H1 (cell line): ENCODE measurements around the gene PCBP1.

ENCODE experiments used
- BCL11A ChIP-seq, 2 experiments: IDR thresholded peaks; one replicate each; pipeline ENCODE4 v1.6.1; 2011; ENCODE audit warnings: low read depth in 2 of 2, low read length in 2 of 2, mild to moderate bottlenecking in 2 of 2
- BRCA1 ChIP-seq: IDR thresholded peaks from 2 replicates; pipeline ENCODE4 v1.6.1; 2012; ENCODE audit warnings: low read depth, low read length, improper control_type of control experiment
- CEBPB ChIP-seq: IDR thresholded peaks from 2 replicates; pipeline ENCODE4 v1.6.1; 2012; ENCODE audit warnings: low read depth, low read length
- EZH2 ChIP-seq: fragments of 200-600 bp; sonication (generic); IDR thresholded peaks from 2 replicates; pipeline ENCODE4 v1.7.1; 2012; ENCODE audit warnings: low read depth, mild to moderate bottlenecking, moderate library complexity, low read length, inconsistent platforms; ENCODE audit not compliant: severe bottlenecking
- SIN3A ChIP-seq, 2 experiments: IDR thresholded peaks in 1 of 2; conservative IDR thresholded peaks in 1 of 2; 2 replicates each; pipeline ENCODE4 v1.6.1; 2011 to 2012; ENCODE audit warnings: low read length in 2 of 2, improper control_type of control experiment in 1 of 2, low read depth in 1 of 2, mild to moderate bottlenecking in 1 of 2
- TF ChIP-seq, protein P1 (sequence below), 3 experiments: IDR thresholded peaks; 1 replicate in 2 of 3; 2 replicates in 1 of 3; pipeline versions ENCODE4 v1.5.1 to v1.6.1; 2011; ENCODE audit warnings: low read length in 3 of 3, mild to moderate bottlenecking in 3 of 3, inconsistent platforms in 2 of 3, low read depth in 1 of 3, moderate library complexity in 1 of 3; ENCODE audit not compliant: insufficient read depth in 1 of 3; ENCODE audit errors: control extremely low read depth in 1 of 3

DNA sequence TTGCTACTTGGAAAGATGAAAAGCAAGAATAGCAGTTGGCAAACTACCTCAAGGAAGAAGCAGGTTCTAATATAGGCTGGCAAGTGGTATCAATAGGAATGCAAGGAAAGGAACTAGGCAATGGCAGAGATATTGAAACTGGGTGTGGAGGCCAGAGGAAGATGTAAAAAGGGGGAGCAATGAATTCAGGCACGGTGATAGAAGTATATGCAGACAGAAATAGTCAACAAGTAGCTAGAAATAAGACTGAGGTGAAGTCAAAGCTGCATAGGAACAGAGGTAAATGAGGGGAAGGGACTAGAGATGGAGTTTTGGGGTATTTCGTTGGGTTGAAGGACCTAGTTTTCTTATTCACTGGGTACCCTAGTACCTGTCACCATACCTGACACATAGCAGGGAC lies 4.1 kb downstream of the PCBP1 start:
- TF ChIP-seq SIN3A (conservative IDR thresholded peaks at IDR 0.05 in 1 of 2, IDR thresholded peaks at IDR 0.05 in 1 of 2; ENCODE audit: low read depth in 1 of 2, low read length in 2 of 2) (no peak), BRCA1 (no peak), EZH2 (no peak), CEBPB (no peak), BCL11A (IDR thresholded peaks at IDR 0.05; ENCODE audit: low read depth in 2 of 2, low read length in 2 of 2) (no peak)
- TF ChIP-seq, protein P1, sequence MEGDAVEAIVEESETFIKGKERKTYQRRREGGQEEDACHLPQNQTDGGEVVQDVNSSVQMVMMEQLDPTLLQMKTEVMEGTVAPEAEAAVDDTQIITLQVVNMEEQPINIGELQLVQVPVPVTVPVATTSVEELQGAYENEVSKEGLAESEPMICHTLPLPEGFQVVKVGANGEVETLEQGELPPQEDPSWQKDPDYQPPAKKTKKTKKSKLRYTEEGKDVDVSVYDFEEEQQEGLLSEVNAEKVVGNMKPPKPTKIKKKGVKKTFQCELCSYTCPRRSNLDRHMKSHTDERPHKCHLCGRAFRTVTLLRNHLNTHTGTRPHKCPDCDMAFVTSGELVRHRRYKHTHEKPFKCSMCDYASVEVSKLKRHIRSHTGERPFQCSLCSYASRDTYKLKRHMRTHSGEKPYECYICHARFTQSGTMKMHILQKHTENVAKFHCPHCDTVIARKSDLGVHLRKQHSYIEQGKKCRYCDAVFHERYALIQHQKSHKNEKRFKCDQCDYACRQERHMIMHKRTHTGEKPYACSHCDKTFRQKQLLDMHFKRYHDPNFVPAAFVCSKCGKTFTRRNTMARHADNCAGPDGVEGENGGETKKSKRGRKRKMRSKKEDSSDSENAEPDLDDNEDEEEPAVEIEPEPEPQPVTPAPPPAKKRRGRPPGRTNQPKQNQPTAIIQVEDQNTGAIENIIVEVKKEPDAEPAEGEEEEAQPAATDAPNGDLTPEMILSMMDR (IDR thresholded peaks at IDR 0.05; ENCODE audit: control extremely low read depth in 1 of 3, insufficient read depth in 1 of 3, low read depth in 1 of 3, low read length in 3 of 3): no peak
